GM21381 (cell line): ENCODE data around the gene TENT4A.

Experiments used
- ATAC-seq: cut with Tn5 transposase; IDR thresholded peaks from one replicate; pipeline ENCODE4 v1.9.1; 2021; ENCODE audit warnings: mild to moderate bottlenecking, moderate library complexity; ENCODE audit not compliant: unreplicated experiment

The TENT4A gene

GRCh38 chr5:6790346-6790865, 77.2 kb downstream of the TENT4A start:
- no peak for ATAC-seq

GRCh38 chr5:6791031-6791430, 77.8 kb downstream of the TENT4A start:
- ATAC-seq, result no peak

- ATAC-seq, result no peak
Measured at GRCh38 chr5:6792376-6792775, 79.1 kb downstream of the TENT4A start.

GRCh38 chr5:6792911-6793471, 79.8 kb downstream of the TENT4A start:
- ATAC-seq, result no peak

GRCh38 chr5:6801236-6801635, 88.0 kb downstream of the TENT4A start:
- no peak for ATAC-seq

GRCh38 chr5:6803981-6804550, 90.8 kb downstream of the TENT4A start:
- ATAC-seq, result no peak

GRCh38 chr5:6804766-6805501, 91.7 kb downstream of the TENT4A start:
- no peak for ATAC-seq

GRCh38 chr5:6805841-6806240, 92.6 kb downstream of the TENT4A start:
- ATAC-seq, result no peak
